ENCODE data around the gene SYNGR1.
A peak's percentile ranks its signal among the peaks of the same experiment; 100 is the strongest.
"Not testable (repeated sequence)": the region's sequence is repeated elsewhere in the genome, so short reads cannot be mapped to it uniquely, and the experiment has no call there.

SYNGR1 gene

GRCh38 chr22:39336411-39336810 lies 13.4 kb upstream of the SYNGR1 start:
- peaks cover 14% of the 10 kb centered on the region for H3K4me1 Mint-ChIP-seq
- H3K9me3 Mint-ChIP-seq, result no peaks in the 10 kb centered on the region
- peaks cover 3% of the 10 kb centered on the region for H3K27me3 Mint-ChIP-seq (ENCODE audit: low read depth, poor library complexity)
- TF ChIP-seq, protein P1, sequence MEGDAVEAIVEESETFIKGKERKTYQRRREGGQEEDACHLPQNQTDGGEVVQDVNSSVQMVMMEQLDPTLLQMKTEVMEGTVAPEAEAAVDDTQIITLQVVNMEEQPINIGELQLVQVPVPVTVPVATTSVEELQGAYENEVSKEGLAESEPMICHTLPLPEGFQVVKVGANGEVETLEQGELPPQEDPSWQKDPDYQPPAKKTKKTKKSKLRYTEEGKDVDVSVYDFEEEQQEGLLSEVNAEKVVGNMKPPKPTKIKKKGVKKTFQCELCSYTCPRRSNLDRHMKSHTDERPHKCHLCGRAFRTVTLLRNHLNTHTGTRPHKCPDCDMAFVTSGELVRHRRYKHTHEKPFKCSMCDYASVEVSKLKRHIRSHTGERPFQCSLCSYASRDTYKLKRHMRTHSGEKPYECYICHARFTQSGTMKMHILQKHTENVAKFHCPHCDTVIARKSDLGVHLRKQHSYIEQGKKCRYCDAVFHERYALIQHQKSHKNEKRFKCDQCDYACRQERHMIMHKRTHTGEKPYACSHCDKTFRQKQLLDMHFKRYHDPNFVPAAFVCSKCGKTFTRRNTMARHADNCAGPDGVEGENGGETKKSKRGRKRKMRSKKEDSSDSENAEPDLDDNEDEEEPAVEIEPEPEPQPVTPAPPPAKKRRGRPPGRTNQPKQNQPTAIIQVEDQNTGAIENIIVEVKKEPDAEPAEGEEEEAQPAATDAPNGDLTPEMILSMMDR (IDR thresholded peaks at IDR 0.05), result no peak
- H3K36me3 Mint-ChIP-seq (ENCODE audit: low read depth), result no peaks in the 10 kb centered on the region
- no peak overlapping the region for H3K4me3 Mint-ChIP-seq
- H3K27ac Mint-ChIP-seq, result no peak overlapping the region
- DNase-seq, result no peak

- H3K27me3 Mint-ChIP-seq (ENCODE audit: low read depth, poor library complexity), result peaks cover 26% of the 10 kb centered on the region
- H3K4me1 Mint-ChIP-seq, result peaks cover 15% of the 10 kb centered on the region
- not testable (repeated sequence) for H3K27ac Mint-ChIP-seq; H3K36me3 Mint-ChIP-seq (ENCODE audit: low read depth); H3K9me3 Mint-ChIP-seq; H3K4me3 Mint-ChIP-seq; DNase-seq
Measured at GRCh38 chr22:39339775-39340174, 10.0 kb upstream of the SYNGR1 start.

DNA sequence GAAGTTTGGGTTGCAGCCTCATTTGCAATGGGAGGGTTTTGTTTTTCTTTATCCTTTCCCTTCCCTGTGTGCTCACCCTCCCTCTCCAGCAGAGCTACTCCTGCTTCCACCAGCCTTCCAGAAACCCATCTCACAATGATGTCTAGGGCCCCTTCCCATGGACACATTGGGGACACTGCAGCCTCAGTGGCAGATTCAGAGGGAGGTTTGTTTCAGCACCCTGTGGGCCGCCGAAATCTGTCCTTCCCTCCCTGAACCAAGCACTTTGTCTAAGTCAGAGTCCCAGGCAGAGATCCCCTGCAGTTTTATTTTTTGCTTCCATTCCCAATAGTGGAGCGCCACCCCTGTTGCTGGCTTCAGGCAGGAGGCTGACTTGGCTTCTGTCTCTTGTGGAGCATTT lies 8.6 kb upstream of the SYNGR1 start:
- Mint-ChIP-seq H3K27me3 (ENCODE audit: low read depth, poor library complexity) (peaks cover 29% of the 10 kb centered on the region), H3K4me1 (peaks cover 15% of the 10 kb centered on the region), H3K4me3 (no peak overlapping the region), H3K9me3 (no peaks in the 10 kb centered on the region), H3K36me3 (ENCODE audit: low read depth) (no peaks in the 10 kb centered on the region), H3K27ac (no peak overlapping the region)
- no peak for DNase-seq
- TF ChIP-seq, protein P1 (IDR thresholded peaks at IDR 0.05), result no peak

- H3K27ac Mint-ChIP-seq, result no peak overlapping the region
- H3K4me1 Mint-ChIP-seq, result peaks cover 15% of the 10 kb centered on the region
- H3K4me3 Mint-ChIP-seq, result no peak overlapping the region
- peak; percentile 61 for DNase-seq
- TF ChIP-seq, protein P1 (IDR thresholded peaks at IDR 0.05), result peak; percentile 71
- no peaks in the 10 kb centered on the region for H3K9me3 Mint-ChIP-seq
- no peaks in the 10 kb centered on the region for H3K36me3 Mint-ChIP-seq (ENCODE audit: low read depth)
- peaks cover 27% of the 10 kb centered on the region for H3K27me3 Mint-ChIP-seq (ENCODE audit: low read depth, poor library complexity)
Measured at GRCh38 chr22:39343259-39344045, 6.3 kb upstream of the SYNGR1 start.

DNA sequence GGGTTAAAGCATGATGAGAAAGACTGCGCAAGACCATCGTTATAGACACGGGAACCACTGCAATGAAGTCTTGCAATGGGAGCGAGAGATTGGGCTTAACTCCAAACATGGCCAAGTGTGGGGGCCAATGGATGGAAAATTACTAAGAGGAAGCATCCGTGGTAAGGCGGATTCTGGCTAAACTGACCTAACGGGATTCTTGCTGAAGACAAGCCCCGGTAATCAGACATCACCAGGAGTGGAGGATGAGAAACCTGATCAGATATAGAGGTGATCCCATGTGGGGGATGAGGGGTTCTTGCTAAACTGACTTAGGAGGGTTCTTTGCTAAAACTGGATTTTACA lies 5.8 kb upstream of the SYNGR1 start:
- H3K36me3 Mint-ChIP-seq (ENCODE audit: low read depth), result no peaks in the 10 kb centered on the region
- TF ChIP-seq, protein P1 (IDR thresholded peaks at IDR 0.05), result no peak
- H3K9me3 Mint-ChIP-seq, result no peaks in the 10 kb centered on the region
- no peak for DNase-seq
- peaks cover 27% of the 10 kb centered on the region for H3K27me3 Mint-ChIP-seq (ENCODE audit: low read depth, poor library complexity)
- H3K4me3 Mint-ChIP-seq, result no peak overlapping the region
- no peak overlapping the region for H3K27ac Mint-ChIP-seq
- peaks cover 17% of the 10 kb centered on the region for H3K4me1 Mint-ChIP-seq

- Mint-ChIP-seq H3K4me3 (no peak overlapping the region), H3K27me3 (ENCODE audit: low read depth, poor library complexity) (peaks cover 30% of the 10 kb centered on the region), H3K9me3 (no peaks in the 10 kb centered on the region), H3K36me3 (ENCODE audit: low read depth) (no peaks in the 10 kb centered on the region), H3K27ac (no peak overlapping the region), H3K4me1 (peaks cover 22% of the 10 kb centered on the region)
- DNase-seq, result no peak
- TF ChIP-seq, protein P1 (IDR thresholded peaks at IDR 0.05), result no peak
Measured at GRCh38 chr22:39345231-39345630, 4.6 kb upstream of the SYNGR1 start.
